Activated B cell treated with CpG ODN at 0.5 μM for 24 hours (primary cell): ENCODE measurements around the gene TEPSIN. TPM values are rescaled to one million over a fixed set of nuclear protein-coding genes. Genes with fewer than 3 reads are reported as not detected.

Source experiments
- ATAC-seq: fragments of 200-7000 bp; cut with Tn5 transposase; one replicate; pipeline ENCODE4 v1.10.0; 2021; ENCODE audit warnings: low read depth, mild to moderate bottlenecking, moderate library complexity
- CTCF ChIA-PET: fragments of 350-600 bp; sonication (Branson Sonifier 250); formaldehyde crosslinking; loops from one replicate; lab custom pipeline; 2021; ENCODE audit warnings: antibody characterized with exemption; lab: Charles Lee
- POLR2A ChIA-PET: fragments of 350-600 bp; sonication (Branson Sonifier 250); formaldehyde crosslinking; loops from one replicate; lab custom pipeline; 2021; ENCODE audit warnings: antibody characterized with exemption; lab: Charles Lee
- DNase-seq: peaks from one replicate; pipeline ENCODE4 v3.0.0; 2022
- H3K27ac Mint-ChIP-seq: one replicate; pipeline ENCODE4 v1.8.0; 2020; ENCODE audit warnings: mixed read lengths
- H3K27me3 Mint-ChIP-seq: one replicate; pipeline ENCODE4 v1.8.0; 2021; ENCODE audit warnings: mixed read lengths
- H3K36me3 Mint-ChIP-seq: one replicate; pipeline ENCODE4 v1.8.0; 2021; ENCODE audit warnings: low read depth, mixed read lengths
- H3K4me1 Mint-ChIP-seq: one replicate; pipeline ENCODE4 v1.8.0; 2021; ENCODE audit warnings: mixed read lengths
- H3K4me3 Mint-ChIP-seq: one replicate; pipeline ENCODE4 v1.8.0; 2020; ENCODE audit warnings: mild to moderate bottlenecking, mixed read lengths
- H3K9me3 Mint-ChIP-seq: one replicate; pipeline ENCODE4 v1.8.0; 2020; ENCODE audit warnings: mixed read lengths
- CTCF ChIP-seq: fragments of 200-600 bp; IDR thresholded peaks from one replicate; pipeline ENCODE4 v1.8.0; 2022; ENCODE audit warnings: antibody characterized with exemption, mild to moderate bottlenecking
- intact Hi-C: fragments of 100-400 bp; cut with micrococcal nuclease; formaldehyde crosslinking; loops from one replicate; pipeline ENCODE4 v1.15.1; 2024
- total RNA-seq: library from RNA; stranded (reverse); gene quantifications from 2 replicates; pipeline ENCODE4 v1.2.3, GENCODE V29; 2022

The TEPSIN gene
- total RNA-seq, 1 donor from 2014 or later: 102 TPM

GRCh38 chr17:81279278-81280275, 40.7 kb upstream of the TEPSIN start:
- intact Hi-C loops: no loop called here
- no peak for TF ChIP-seq CTCF
- Mint-ChIP-seq H3K4me1 (peaks cover 4% of the 10 kb centered on the region), H3K36me3 (peaks cover 60% of the 10 kb centered on the region), H3K4me3 (no peak overlapping the region), H3K27me3 (no peaks in the 10 kb centered on the region), H3K27ac (no peak overlapping the region), H3K9me3 (no peaks in the 10 kb centered on the region)
- ATAC-seq (no peak), DNase-seq (no peak)
- POLR2A ChIA-PET: no interaction called here
- CTCF ChIA-PET: no interaction called here

- CTCF ChIA-PET: no interaction called here
- H3K9me3 Mint-ChIP-seq: no peaks in the 10 kb centered on the region
Measured at GRCh38 chr17:81278831-81279230, 40.0 kb upstream of the TEPSIN start.

GRCh38 chr17:81277946-81278693, 39.3 kb upstream of the TEPSIN start:
- no peak for TF ChIP-seq CTCF
- Mint-ChIP-seq H3K27me3 (no peaks in the 10 kb centered on the region), H3K36me3 (peaks cover 69% of the 10 kb centered on the region), H3K27ac (no peak overlapping the region), H3K4me3 (no peak overlapping the region), H3K4me1 (no peaks in the 10 kb centered on the region), H3K9me3 (no peaks in the 10 kb centered on the region)
- DNase-seq (no peak), ATAC-seq (no peak)
- ChIA-PET POLR2A (interaction anchor here (0.5 kb wide), 1 partner anchor 189 kb away, joined by 3 read pairs; no protein-coding TSS in a partner anchor), CTCF (no interaction called here)
- intact Hi-C loops: no loop called here

More at GRCh38 chr17:81278831-81279230, 40.0 kb upstream of the TEPSIN start:
- Mint-ChIP-seq H3K27me3 (no peaks in the 10 kb centered on the region), H3K4me1 (no peaks in the 10 kb centered on the region), H3K27ac (no peak overlapping the region), H3K36me3 (peaks cover 63% of the 10 kb centered on the region), H3K4me3 (no peak overlapping the region)
- POLR2A ChIA-PET: interaction anchor here (0.5 kb wide), 1 partner anchor 189 kb away, joined by 3 read pairs; no protein-coding TSS in a partner anchor
- no peak for DNase-seq
- intact Hi-C loops: no loop called here
- TF ChIP-seq CTCF: no peak
- no peak for ATAC-seq

GRCh38 chr17:81277421-81277820, 38.6 kb upstream of the TEPSIN start:
- no peaks in the 10 kb centered on the region for H3K4me1 Mint-ChIP-seq
- H3K36me3 Mint-ChIP-seq: peaks cover 75% of the 10 kb centered on the region
- ChIA-PET CTCF (no interaction called here), POLR2A (no interaction called here)
- DNase-seq: no peak
- no peak for TF ChIP-seq CTCF
- intact Hi-C loops: no loop called here
- H3K9me3 Mint-ChIP-seq: no peaks in the 10 kb centered on the region
- no peak overlapping the region for H3K4me3 Mint-ChIP-seq
- no peaks in the 10 kb centered on the region for H3K27me3 Mint-ChIP-seq
- no peak overlapping the region for H3K27ac Mint-ChIP-seq
- no peak for ATAC-seq

- ChIA-PET CTCF (no interaction called here), POLR2A (no interaction called here)
- no peak overlapping the region for H3K4me3 Mint-ChIP-seq
- peaks cover 79% of the 10 kb centered on the region for H3K36me3 Mint-ChIP-seq
- H3K4me1 Mint-ChIP-seq: no peaks in the 10 kb centered on the region
- DNase-seq: no peak
- no peaks in the 10 kb centered on the region for H3K9me3 Mint-ChIP-seq
- no peak overlapping the region for H3K27ac Mint-ChIP-seq
- no peak for TF ChIP-seq CTCF
- intact Hi-C loops: no loop called here
- ATAC-seq: no peak
- no peaks in the 10 kb centered on the region for H3K27me3 Mint-ChIP-seq
Measured at GRCh38 chr17:81276781-81277180, 37.9 kb upstream of the TEPSIN start.
